ENCODE measurements around the gene CALHM3.

DNA sequence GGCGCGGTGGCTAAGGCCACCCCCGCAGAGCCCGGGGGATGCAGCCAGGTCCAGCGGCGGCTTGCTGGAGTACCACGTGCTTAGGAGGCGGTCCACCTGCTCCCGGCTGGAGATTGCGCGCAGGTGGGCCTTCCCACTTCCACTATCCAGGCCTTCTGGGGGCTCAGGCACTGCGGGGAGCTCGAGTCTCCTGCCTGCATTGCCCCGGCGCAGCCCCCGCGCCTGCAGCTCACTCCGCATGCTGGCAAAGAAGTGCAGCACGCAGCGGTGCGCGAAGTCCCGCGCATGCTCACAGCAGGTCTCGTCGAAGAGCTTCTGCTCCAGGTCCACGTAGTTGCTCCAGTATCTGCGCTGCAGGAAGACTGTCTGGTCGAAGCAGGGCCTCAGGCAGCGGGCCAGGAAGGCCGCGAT lies 5.8 kb downstream of the CALHM3 start:
- TF ChIP-seq, protein P1, sequence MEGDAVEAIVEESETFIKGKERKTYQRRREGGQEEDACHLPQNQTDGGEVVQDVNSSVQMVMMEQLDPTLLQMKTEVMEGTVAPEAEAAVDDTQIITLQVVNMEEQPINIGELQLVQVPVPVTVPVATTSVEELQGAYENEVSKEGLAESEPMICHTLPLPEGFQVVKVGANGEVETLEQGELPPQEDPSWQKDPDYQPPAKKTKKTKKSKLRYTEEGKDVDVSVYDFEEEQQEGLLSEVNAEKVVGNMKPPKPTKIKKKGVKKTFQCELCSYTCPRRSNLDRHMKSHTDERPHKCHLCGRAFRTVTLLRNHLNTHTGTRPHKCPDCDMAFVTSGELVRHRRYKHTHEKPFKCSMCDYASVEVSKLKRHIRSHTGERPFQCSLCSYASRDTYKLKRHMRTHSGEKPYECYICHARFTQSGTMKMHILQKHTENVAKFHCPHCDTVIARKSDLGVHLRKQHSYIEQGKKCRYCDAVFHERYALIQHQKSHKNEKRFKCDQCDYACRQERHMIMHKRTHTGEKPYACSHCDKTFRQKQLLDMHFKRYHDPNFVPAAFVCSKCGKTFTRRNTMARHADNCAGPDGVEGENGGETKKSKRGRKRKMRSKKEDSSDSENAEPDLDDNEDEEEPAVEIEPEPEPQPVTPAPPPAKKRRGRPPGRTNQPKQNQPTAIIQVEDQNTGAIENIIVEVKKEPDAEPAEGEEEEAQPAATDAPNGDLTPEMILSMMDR (IDR thresholded peaks at IDR 0.05), result no peak
- TF ChIP-seq POLR2A (IDR thresholded peaks at IDR 0.05), result no peak
